GM12873 (cell line): ENCODE results near the gene TREH.

Experiments used
- TF ChIP-seq, protein P1 (sequence below): IDR thresholded peaks from 2 replicates; pipeline ENCODE4 v1.5.1; 2012; ENCODE audit warnings: low read depth, mild to moderate bottlenecking, moderate library complexity, low read length, control low read depth; ENCODE audit not compliant: insufficient read depth; ENCODE audit errors: missing control alignments

Gene TREH

DNA sequence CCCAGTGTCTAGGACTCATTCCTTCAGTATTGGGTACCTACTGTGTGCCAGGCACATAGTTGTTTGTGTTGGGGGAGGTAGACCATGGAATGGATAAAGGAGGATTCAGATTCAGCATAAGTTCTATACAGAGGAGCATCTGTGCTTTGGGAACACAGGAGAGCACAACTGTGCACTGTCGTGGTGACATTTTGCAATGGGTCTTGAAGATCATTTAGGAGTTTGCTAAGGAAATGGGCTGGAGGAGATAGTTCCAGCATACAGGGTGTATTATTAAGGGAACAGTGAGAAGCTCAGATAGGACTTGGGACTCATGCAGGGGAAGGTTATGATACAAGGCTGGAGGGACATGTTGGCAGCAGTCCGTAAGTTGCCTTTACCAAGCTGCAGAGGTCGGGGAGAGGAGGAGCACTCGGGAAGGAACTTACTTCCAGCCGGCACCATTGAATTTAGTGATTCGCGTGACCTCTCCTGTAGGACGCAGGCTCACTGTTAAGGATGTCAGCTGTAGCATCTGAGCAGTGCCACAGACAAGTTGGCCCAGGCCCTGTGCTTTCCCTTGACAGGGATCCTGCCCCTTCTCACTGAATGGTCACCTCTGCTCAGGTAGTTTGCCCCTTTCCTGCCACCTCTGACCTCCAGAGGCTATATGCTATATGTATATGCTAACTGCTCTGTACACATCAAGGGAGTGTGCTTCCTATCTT is 25.6 kb downstream of the TREH start:
- TF ChIP-seq, protein P1, sequence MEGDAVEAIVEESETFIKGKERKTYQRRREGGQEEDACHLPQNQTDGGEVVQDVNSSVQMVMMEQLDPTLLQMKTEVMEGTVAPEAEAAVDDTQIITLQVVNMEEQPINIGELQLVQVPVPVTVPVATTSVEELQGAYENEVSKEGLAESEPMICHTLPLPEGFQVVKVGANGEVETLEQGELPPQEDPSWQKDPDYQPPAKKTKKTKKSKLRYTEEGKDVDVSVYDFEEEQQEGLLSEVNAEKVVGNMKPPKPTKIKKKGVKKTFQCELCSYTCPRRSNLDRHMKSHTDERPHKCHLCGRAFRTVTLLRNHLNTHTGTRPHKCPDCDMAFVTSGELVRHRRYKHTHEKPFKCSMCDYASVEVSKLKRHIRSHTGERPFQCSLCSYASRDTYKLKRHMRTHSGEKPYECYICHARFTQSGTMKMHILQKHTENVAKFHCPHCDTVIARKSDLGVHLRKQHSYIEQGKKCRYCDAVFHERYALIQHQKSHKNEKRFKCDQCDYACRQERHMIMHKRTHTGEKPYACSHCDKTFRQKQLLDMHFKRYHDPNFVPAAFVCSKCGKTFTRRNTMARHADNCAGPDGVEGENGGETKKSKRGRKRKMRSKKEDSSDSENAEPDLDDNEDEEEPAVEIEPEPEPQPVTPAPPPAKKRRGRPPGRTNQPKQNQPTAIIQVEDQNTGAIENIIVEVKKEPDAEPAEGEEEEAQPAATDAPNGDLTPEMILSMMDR = no peak

DNA sequence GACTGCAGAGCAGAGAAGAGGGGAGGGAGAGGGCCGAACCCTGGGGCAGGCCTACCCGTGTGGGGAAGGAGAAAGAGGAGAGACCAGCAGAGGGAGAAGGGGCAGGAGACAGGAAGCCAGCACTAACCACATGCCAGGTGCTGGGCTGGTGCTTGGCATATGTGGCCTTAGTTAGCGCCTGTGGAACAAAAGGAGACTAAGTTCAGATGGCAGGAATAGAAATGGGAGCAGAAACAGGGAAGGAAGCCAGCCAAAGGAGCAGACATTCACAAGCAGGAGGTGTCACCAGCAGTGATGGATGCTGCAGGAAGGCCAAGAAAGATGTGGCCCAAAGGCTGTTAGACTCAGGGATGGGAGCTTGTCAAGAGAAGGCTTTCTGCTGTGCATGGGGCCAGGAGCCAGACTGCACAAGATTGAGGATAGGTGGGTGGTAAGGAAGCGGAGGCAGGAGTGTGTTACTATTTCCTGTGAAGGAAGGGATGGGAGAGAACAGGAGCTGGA is 26.7 kb downstream of the TREH start:
- TF ChIP-seq, protein P1 = no peak

DNA sequence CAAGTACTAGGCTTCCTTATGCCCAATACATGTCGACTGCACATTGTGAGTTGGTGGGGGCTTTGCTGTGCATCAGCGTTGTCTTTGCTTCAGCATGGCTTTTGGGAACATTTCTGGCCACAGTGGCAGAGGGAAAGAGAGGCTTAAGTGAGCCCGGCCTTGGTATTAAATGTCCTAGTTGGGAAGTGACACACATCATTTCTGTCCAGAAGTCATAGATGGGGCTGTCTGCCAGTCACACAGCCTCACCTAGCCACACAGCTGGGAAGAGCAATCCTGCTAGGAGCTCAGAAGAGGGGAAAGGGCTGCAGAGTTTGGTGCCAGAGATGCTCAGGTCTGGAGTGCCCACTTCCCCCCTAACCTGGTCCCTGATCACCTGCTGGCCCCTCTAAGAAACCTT is 27.6 kb downstream of the TREH start:
- TF ChIP-seq, protein P1 = no peak

DNA sequence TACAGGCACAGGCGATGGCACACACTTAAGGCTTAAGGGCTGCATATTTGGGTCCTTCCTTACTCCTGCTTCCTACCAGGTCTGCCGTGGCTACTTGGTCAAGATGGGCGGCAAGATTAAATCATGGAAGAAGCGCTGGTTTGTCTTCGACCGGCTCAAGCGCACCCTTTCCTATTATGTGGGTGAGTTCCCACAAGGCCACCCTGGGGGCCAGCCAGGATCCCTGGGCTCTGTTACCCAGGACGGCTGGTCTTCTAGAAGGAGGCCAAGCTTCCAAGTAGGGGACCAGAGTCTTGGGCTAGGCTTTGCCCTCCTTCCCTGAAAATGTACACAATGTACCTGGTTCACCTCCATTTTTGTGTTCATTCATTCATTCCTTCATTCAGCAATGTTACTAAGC is 29.1 kb downstream of the TREH start:
- TF ChIP-seq, protein P1 = no peak

DNA sequence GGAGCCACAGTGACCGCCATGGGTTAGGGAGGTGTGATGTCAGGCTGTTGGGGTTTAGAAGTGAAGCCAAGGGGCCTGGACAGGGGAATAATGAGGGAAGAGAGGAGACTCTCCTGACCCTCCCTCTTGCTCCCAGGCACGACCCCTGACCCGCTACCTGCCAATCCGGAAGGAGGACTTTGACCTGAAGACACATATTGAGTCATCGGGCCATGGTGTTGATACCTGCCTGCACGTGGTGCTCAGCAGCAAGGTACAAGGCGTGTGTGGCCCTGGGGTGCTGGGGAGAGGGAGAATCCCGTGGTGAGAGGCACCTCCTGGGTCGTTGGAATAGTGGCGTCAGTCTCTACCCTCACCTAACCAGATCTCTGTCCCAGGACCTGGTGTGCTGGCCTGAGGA is 29.5 kb downstream of the TREH start:
- TF ChIP-seq, protein P1 = no peak

DNA sequence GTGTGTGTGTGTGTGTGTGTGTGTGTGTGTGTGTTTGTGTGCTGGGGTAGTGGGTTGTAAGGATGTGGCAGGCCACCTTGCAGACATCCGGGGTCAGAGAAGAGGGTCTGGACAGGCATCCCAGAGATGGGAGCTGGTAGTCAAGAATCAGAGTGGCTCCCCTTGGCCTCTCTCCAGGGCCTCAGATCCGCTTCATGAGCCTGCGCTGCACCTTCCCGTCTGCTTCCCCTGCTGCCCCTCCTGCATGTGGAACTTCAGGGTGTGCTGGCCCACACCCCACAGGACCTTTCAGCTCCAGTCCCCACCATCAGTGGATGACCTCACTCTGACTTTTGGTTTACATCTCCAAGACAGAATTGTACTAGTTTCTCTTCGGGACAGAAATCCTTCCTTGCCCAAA is 31.2 kb downstream of the TREH start:
- TF ChIP-seq, protein P1 = no peak

DNA sequence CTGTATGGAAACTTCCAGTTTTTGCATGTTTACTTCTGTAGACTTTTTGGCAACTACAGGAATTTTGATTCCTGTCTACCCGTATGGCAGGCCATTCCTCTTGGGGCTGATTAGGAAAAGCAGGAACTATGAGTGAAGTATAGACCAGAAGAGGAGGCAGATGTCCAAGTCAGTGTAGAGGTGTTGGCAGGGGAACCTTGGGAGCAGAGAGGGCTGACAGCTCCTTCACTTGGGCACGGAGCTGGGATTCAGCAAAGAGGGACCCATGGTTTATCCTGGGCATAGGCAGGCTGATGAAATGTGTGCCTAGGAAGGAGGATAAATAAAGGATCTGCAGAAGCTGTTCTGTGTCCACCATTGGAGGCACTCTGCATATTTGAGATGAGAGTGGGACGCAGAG is 33.1 kb downstream of the TREH start:
- TF ChIP-seq, protein P1 = no peak
